ENCODE measurements around the gene ELK4. TPM values are rescaled to one million over a fixed set of nuclear protein-coding genes. Genes with fewer than 3 reads are reported as not detected.

Gene ELK4
- total RNA-seq, 1 donor from 2014 or later = 37.2 TPM

GRCh38 chr1:205563927-205564441, 67.8 kb downstream of the ELK4 start:
- H3K9me3 Mint-ChIP-seq (ENCODE audit: low read depth) = peaks cover 32% of the 10 kb centered on the region
- H3K4me3 Mint-ChIP-seq (ENCODE audit: unreplicated experiment) = no peak overlapping the region
- TF ChIP-seq CTCF (IDR thresholded peaks at IDR 0.05) = no peak
- peaks cover 1% of the 10 kb centered on the region for H3K4me1 Mint-ChIP-seq (ENCODE audit: low read depth)
- H3K27me3 Mint-ChIP-seq (ENCODE audit: low read depth) = peaks cover 68% of the 10 kb centered on the region
- peaks cover 7% of the 10 kb centered on the region for H3K36me3 Mint-ChIP-seq (ENCODE audit: low read depth)
- DNase-seq (ENCODE audit: low spot score) = peak; percentile 40
- H3K27ac Mint-ChIP-seq (ENCODE audit: unreplicated experiment) = no peak overlapping the region

- no peak overlapping the region for H3K4me3 Mint-ChIP-seq (ENCODE audit: unreplicated experiment)
- TF ChIP-seq CTCF (IDR thresholded peaks at IDR 0.05) = no peak
- H3K27me3 Mint-ChIP-seq (ENCODE audit: low read depth) = peaks cover 69% of the 10 kb centered on the region
- H3K9me3 Mint-ChIP-seq (ENCODE audit: low read depth) = peaks cover 34% of the 10 kb centered on the region
- peaks cover 7% of the 10 kb centered on the region for H3K36me3 Mint-ChIP-seq (ENCODE audit: low read depth)
- H3K4me1 Mint-ChIP-seq (ENCODE audit: low read depth) = no peaks in the 10 kb centered on the region
- no peak overlapping the region for H3K27ac Mint-ChIP-seq (ENCODE audit: unreplicated experiment)
- no peak for DNase-seq (ENCODE audit: low spot score)
These were observed 70.2 kb downstream of the ELK4 start for GRCh38 chr1:205561501-205562203.

Other genes starting within 250 kb of the ELK4 start
- gene LEMD1, start 210.0 kb downstream of the ELK4 start, total RNA-seq = not detected in 3 replicates
- gene BLACAT1, start 176.0 kb downstream of the ELK4 start, total RNA-seq = not detected in 3 replicates
- 10.2 to 18.4 TPM (median 17.3 TPM) in 3 replicates for gene CDK18, start 127.3 kb downstream of the ELK4 start, total RNA-seq
- 1.6 to 2.9 TPM (median 2.9 TPM) in 3 replicates for gene SLC45A3, start 48.5 kb upstream of the ELK4 start, total RNA-seq
- gene NUCKS1, start 118.2 kb upstream of the ELK4 start, total RNA-seq = 189 to 223 TPM (median 203 TPM) in 3 replicates
- 17.6 to 27.4 TPM (median 25.5 TPM) in 3 replicates for gene RAB29, start 143.5 kb upstream of the ELK4 start, total RNA-seq
- gene SLC41A1, start 181.2 kb upstream of the ELK4 start, total RNA-seq = 21.8 to 23.6 TPM (median 23.5 TPM) in 3 replicates
- gene PM20D1, start 218.1 kb upstream of the ELK4 start, total RNA-seq = not detected in 3 replicates